Activated naive CD8-positive, alpha-beta T cell treated with anti-CD3 and anti-CD28 coated beads for 36 hours (primary cell): ENCODE data around the gene DPAGT1. TPM values are rescaled to one million over a fixed set of nuclear protein-coding genes. Genes with fewer than 3 reads are reported as not detected.
"Not testable (repeated sequence)": the region's sequence is repeated elsewhere in the genome, so short reads cannot be mapped to it uniquely, and the experiment has no call there.

ENCODE experiments used
- DNase-seq: peaks from one replicate; pipeline ENCODE4 v3.0.0; 2021
- H3K27ac Mint-ChIP-seq: one replicate; pipeline ENCODE4 v1.8.0; 2022; ENCODE audit warnings: mild to moderate bottlenecking, moderate library complexity, mixed read lengths
- H3K27me3 Mint-ChIP-seq: one replicate; pipeline ENCODE4 v1.8.0; 2022; ENCODE audit warnings: mild to moderate bottlenecking, mixed read lengths
- H3K36me3 Mint-ChIP-seq: one replicate; pipeline ENCODE4 v1.8.0; 2021; ENCODE audit warnings: mild to moderate bottlenecking, mixed read lengths
- H3K4me1 Mint-ChIP-seq: one replicate; pipeline ENCODE4 v1.8.0; 2021; ENCODE audit warnings: mixed read lengths
- H3K4me3 Mint-ChIP-seq: one replicate; pipeline ENCODE4 v1.8.0; 2022; ENCODE audit warnings: mild to moderate bottlenecking, moderate library complexity, mixed read lengths
- H3K9me3 Mint-ChIP-seq: one replicate; pipeline ENCODE4 v1.8.0; 2022; ENCODE audit warnings: mixed read lengths
- total RNA-seq, 2 experiments: library from RNA; stranded (reverse); gene quantifications; one replicate each; pipeline ENCODE4 v1.2.3, GENCODE V29; 2021

Gene DPAGT1
- total RNA-seq, 2 experiments from 2014 or later: 58.3 to 63.6 TPM

GRCh38 chr11:119065369-119065768 is 36.3 kb downstream of the DPAGT1 start:
- peak; percentile 36 for DNase-seq
- H3K4me1 Mint-ChIP-seq: peaks cover 24% of the 10 kb centered on the region

GRCh38 chr11:119062779-119063178 is 38.9 kb downstream of the DPAGT1 start:
- Mint-ChIP-seq H3K36me3 (peaks cover 3% of the 10 kb centered on the region), H3K4me3 (no peak overlapping the region), H3K9me3 (no peaks in the 10 kb centered on the region), H3K4me1 (peaks cover 23% of the 10 kb centered on the region), H3K27ac (no peak overlapping the region), H3K27me3 (no peaks in the 10 kb centered on the region)
- no peak for DNase-seq

More at GRCh38 chr11:119065369-119065768, 36.3 kb downstream of the DPAGT1 start:
- no peaks in the 10 kb centered on the region for H3K27me3 Mint-ChIP-seq
- no peak overlapping the region for H3K4me3 Mint-ChIP-seq
- H3K36me3 Mint-ChIP-seq: peaks cover 3% of the 10 kb centered on the region
- H3K27ac Mint-ChIP-seq: no peak overlapping the region
- no peaks in the 10 kb centered on the region for H3K9me3 Mint-ChIP-seq

- Mint-ChIP-seq H3K27me3 (no peaks in the 10 kb centered on the region), H3K4me3 (no peak overlapping the region), H3K36me3 (peaks cover 6% of the 10 kb centered on the region), H3K27ac (no peak overlapping the region), H3K9me3 (no peaks in the 10 kb centered on the region), H3K4me1 (peaks cover 23% of the 10 kb centered on the region)
- DNase-seq: no peak
Observed at GRCh38 chr11:119061256-119061655, 40.4 kb downstream of the DPAGT1 start.

- Mint-ChIP-seq H3K4me1 (peaks cover 24% of the 10 kb centered on the region), H3K36me3 (peaks cover 18% of the 10 kb centered on the region)
- H3K27ac Mint-ChIP-seq, H3K27me3 Mint-ChIP-seq, H3K9me3 Mint-ChIP-seq, H3K4me3 Mint-ChIP-seq, DNase-seq: not testable (repeated sequence)
Observed at GRCh38 chr11:119059128-119059527, 42.5 kb downstream of the DPAGT1 start.

- peak within 1 kb of the TSS; percentile 97 for H3K4me3 Mint-ChIP-seq
- H3K27ac Mint-ChIP-seq: peak within 1 kb of the TSS; percentile 97
- no peaks in the 10 kb centered on the region for H3K9me3 Mint-ChIP-seq
- H3K36me3 Mint-ChIP-seq: peaks cover 30% of the 10 kb centered on the region
- DNase-seq: peak; percentile 100
- H3K4me1 Mint-ChIP-seq: peaks cover 31% of the 10 kb centered on the region
- H3K27me3 Mint-ChIP-seq: no peaks in the 10 kb centered on the region
Observed at GRCh38 chr11:119057000-119057769, 44.5 kb downstream of the DPAGT1 start, which contains the start of gene HYOU1. HYOU1 (minus strand) TSS chr11:119057205; CDS start chr11:119056160, 1,045 bp downstream.

GRCh38 chr11:119056421-119056999 is 45.1 kb downstream of the DPAGT1 start:
- H3K9me3 Mint-ChIP-seq: no peaks in the 10 kb centered on the region
- peak overlapping the region; percentile 97 for H3K4me3 Mint-ChIP-seq
- peak; percentile 45 for DNase-seq
- H3K4me1 Mint-ChIP-seq: peaks cover 38% of the 10 kb centered on the region
- no peaks in the 10 kb centered on the region for H3K27me3 Mint-ChIP-seq
- H3K36me3 Mint-ChIP-seq: peaks cover 31% of the 10 kb centered on the region
- peak overlapping the region; percentile 97 for H3K27ac Mint-ChIP-seq

GRCh38 chr11:119055901-119056300 is 45.8 kb downstream of the DPAGT1 start:
- Mint-ChIP-seq H3K27ac (peak overlapping the region; percentile 97), H3K27me3 (no peaks in the 10 kb centered on the region), H3K9me3 (no peaks in the 10 kb centered on the region), H3K36me3 (peaks cover 36% of the 10 kb centered on the region), H3K4me1 (peaks cover 39% of the 10 kb centered on the region), H3K4me3 (peak overlapping the region; percentile 97)
- no peak for DNase-seq

GRCh38 chr11:119054418-119054817 is 47.2 kb downstream of the DPAGT1 start:
- Mint-ChIP-seq H3K4me3 (no peak overlapping the region), H3K27ac (no peak overlapping the region), H3K27me3 (no peaks in the 10 kb centered on the region), H3K4me1 (peaks cover 39% of the 10 kb centered on the region), H3K36me3 (peaks cover 38% of the 10 kb centered on the region), H3K9me3 (no peaks in the 10 kb centered on the region)
- no peak for DNase-seq

- H3K27me3 Mint-ChIP-seq: no peaks in the 10 kb centered on the region
- DNase-seq: no peak
- H3K4me1 Mint-ChIP-seq: peaks cover 29% of the 10 kb centered on the region
- no peaks in the 10 kb centered on the region for H3K9me3 Mint-ChIP-seq
- no peak overlapping the region for H3K27ac Mint-ChIP-seq
- peaks cover 49% of the 10 kb centered on the region for H3K36me3 Mint-ChIP-seq
- no peak overlapping the region for H3K4me3 Mint-ChIP-seq
Observed at GRCh38 chr11:119052163-119052814, 49.4 kb downstream of the DPAGT1 start.

GRCh38 chr11:119051440-119052162 is 50.1 kb downstream of the DPAGT1 start:
- Mint-ChIP-seq H3K4me1 (peaks cover 29% of the 10 kb centered on the region), H3K27ac (peak overlapping the region; percentile 13), H3K36me3 (peaks cover 49% of the 10 kb centered on the region), H3K9me3 (no peaks in the 10 kb centered on the region), H3K27me3 (no peaks in the 10 kb centered on the region), H3K4me3 (no peak overlapping the region)
- peak; percentile 28 for DNase-seq

GRCh38 chr11:119049081-119049480 is 52.6 kb downstream of the DPAGT1 start:
- no peaks in the 10 kb centered on the region for H3K27me3 Mint-ChIP-seq
- no peak overlapping the region for H3K4me3 Mint-ChIP-seq
- peaks cover 16% of the 10 kb centered on the region for H3K4me1 Mint-ChIP-seq
- DNase-seq: no peak
- no peak overlapping the region for H3K27ac Mint-ChIP-seq
- H3K9me3 Mint-ChIP-seq: no peaks in the 10 kb centered on the region
- H3K36me3 Mint-ChIP-seq: peaks cover 36% of the 10 kb centered on the region

GRCh38 chr11:119048644-119049043 is 53.0 kb downstream of the DPAGT1 start:
- Mint-ChIP-seq H3K4me3 (no peak overlapping the region), H3K4me1 (peaks cover 16% of the 10 kb centered on the region), H3K36me3 (peaks cover 33% of the 10 kb centered on the region), H3K27me3 (no peaks in the 10 kb centered on the region), H3K27ac (no peak overlapping the region), H3K9me3 (no peaks in the 10 kb centered on the region)
- DNase-seq: no peak

- Mint-ChIP-seq H3K4me3 (no peak overlapping the region), H3K27me3 (no peaks in the 10 kb centered on the region), H3K9me3 (no peaks in the 10 kb centered on the region), H3K27ac (no peak overlapping the region), H3K36me3 (peaks cover 25% of the 10 kb centered on the region), H3K4me1 (peaks cover 10% of the 10 kb centered on the region)
- DNase-seq: no peak
Observed at GRCh38 chr11:119047205-119047604, 54.4 kb downstream of the DPAGT1 start.
